ENCODE results near the gene MPND.
A peak's percentile ranks its signal among the peaks of the same experiment; 100 is the strongest.
"Not testable (repeated sequence)": the region's sequence is repeated elsewhere in the genome, so short reads cannot be mapped to it uniquely, and the experiment has no call there.

MPND gene

DNA sequence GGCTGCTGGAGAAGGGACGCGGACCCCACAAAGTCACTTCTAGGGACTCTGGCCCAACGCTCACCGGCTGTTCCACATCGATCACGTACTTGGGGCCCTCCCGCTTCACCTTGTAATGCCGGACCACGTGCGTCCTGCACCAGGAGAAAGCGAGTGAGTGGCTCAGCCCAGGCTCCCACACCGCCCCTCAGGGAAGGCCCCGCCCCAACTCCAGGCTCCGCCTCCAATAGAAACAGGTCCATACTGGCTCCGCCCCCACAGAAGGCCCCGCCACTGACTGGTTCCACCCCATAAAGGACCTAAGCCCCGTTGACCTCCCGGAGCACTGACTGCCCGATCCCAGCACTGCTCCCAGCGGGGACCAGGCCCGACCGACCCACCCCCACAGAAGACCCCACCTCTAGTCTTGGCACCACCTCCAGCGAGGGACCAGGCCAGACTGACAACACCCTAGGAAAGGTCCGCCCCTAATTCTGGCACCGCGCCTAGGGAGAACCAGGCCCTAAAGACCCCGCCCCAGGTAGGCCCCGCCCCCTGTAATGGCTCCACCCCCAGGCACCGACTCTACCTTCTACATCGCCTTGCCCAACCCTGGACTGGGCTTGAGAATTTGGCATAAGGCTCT, 16.0 kb upstream of the MPND start:
- in situ Hi-C loops (cut with MboI; ENCODE audit: low pct_unique_long_range_greater_than_20kb, low sequenced_read_pairs, unreplicated experiment): no loop called here
- DNase-seq (ENCODE audit: low spot score): peak; percentile 68
- TF ChIP-seq, protein P1, sequence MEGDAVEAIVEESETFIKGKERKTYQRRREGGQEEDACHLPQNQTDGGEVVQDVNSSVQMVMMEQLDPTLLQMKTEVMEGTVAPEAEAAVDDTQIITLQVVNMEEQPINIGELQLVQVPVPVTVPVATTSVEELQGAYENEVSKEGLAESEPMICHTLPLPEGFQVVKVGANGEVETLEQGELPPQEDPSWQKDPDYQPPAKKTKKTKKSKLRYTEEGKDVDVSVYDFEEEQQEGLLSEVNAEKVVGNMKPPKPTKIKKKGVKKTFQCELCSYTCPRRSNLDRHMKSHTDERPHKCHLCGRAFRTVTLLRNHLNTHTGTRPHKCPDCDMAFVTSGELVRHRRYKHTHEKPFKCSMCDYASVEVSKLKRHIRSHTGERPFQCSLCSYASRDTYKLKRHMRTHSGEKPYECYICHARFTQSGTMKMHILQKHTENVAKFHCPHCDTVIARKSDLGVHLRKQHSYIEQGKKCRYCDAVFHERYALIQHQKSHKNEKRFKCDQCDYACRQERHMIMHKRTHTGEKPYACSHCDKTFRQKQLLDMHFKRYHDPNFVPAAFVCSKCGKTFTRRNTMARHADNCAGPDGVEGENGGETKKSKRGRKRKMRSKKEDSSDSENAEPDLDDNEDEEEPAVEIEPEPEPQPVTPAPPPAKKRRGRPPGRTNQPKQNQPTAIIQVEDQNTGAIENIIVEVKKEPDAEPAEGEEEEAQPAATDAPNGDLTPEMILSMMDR (IDR thresholded peaks at IDR 0.05; ENCODE audit: extremely low read depth, insufficient read depth, missing control alignments): no peak

GRCh38 chr19:4327877-4328242, 15.5 kb upstream of the MPND start:
- DNase-seq (ENCODE audit: low spot score): no peak
- TF ChIP-seq, protein P1 (IDR thresholded peaks at IDR 0.05; ENCODE audit: extremely low read depth, insufficient read depth, missing control alignments): no peak
- in situ Hi-C loops (cut with MboI; ENCODE audit: low pct_unique_long_range_greater_than_20kb, low sequenced_read_pairs, unreplicated experiment): no loop called here

GRCh38 chr19:4328243-4328990, 14.9 kb upstream of the MPND start:
- in situ Hi-C loops (cut with MboI; ENCODE audit: low pct_unique_long_range_greater_than_20kb, low sequenced_read_pairs, unreplicated experiment): no loop called here
- TF ChIP-seq, protein P1 (IDR thresholded peaks at IDR 0.05; ENCODE audit: extremely low read depth, insufficient read depth, missing control alignments): peak; percentile 1
- DNase-seq (ENCODE audit: low spot score): peak; percentile 98

DNA sequence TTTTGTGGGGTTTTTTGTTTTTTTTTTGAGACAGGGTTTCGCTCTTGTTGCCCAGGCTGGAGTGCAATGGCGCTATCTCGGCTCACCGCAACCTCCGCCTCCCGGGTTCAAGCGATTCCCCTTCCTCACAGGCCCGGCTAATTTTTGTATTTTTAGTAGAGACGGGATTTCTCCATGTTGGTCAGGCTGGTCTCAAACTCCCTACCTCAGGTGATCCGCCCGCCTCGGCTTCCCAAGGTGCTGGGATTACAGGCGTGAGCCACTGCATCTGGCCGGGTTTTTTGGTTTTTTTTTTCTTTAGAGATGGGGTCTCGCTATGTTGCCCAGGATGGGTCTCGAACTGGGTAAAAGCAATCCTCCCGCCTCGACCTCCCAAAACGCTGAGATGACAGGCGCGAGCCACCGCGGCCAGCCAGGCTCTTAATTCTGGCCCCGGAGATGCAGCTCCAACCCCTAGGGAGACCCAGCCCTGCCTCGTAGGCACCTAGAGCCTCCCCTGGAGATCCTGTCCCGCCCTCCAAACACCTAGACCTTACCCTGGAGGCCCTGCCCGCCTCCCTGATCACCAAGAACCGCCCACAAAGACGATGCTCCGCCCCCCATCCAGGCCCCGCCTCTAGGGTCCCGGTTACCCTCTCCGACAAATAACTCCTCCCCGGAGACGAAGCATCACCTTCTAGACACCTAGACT, 14.2 kb upstream of the MPND start:
- in situ Hi-C loops (cut with MboI; ENCODE audit: low pct_unique_long_range_greater_than_20kb, low sequenced_read_pairs, unreplicated experiment); DNase-seq (ENCODE audit: low spot score): not testable (repeated sequence)

GRCh38 chr19:4329858-4330257, 13.5 kb upstream of the MPND start:
- TF ChIP-seq, protein P1 (IDR thresholded peaks at IDR 0.05; ENCODE audit: extremely low read depth, insufficient read depth, missing control alignments): no peak

DNA sequence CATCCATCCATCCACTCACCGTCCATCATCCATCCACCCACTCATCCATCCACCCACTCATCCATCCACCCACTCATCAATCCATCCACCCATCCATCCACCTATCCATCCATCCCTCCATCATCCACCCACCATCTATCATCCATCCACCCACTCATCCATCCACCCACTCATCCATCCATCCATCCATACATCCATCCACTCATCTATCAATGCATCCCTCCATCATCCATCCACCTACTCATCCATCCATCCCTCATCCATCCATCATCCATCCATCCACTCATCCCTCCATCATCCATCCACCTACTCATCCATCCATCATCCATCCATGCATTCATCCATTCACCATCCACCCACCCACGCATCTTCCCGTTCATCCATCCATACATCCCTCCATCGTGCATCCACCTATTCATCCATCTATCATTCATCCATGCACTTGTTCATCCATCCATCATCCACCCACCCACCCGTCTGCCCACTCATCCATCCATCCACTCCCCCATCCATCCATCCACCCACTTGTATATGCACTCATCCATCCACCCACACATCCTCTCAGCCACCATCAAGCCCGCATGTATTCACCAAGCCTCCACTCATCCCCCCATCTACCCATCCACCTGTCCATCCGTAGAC, 8.3 kb upstream of the MPND start:
- TF ChIP-seq, protein P1 (IDR thresholded peaks at IDR 0.05; ENCODE audit: extremely low read depth, insufficient read depth, missing control alignments): no peak
- DNase-seq (ENCODE audit: low spot score): no peak
- in situ Hi-C loops (cut with MboI; ENCODE audit: low pct_unique_long_range_greater_than_20kb, low sequenced_read_pairs, unreplicated experiment): no loop called here

More at GRCh38 chr19:4329858-4330257, 13.5 kb upstream of the MPND start:
- in situ Hi-C loops (cut with MboI; ENCODE audit: low pct_unique_long_range_greater_than_20kb, low sequenced_read_pairs, unreplicated experiment): no loop called here
- no peak for DNase-seq (ENCODE audit: low spot score)
